RPMI8226 (cell line): ENCODE data around the gene MAGEA6.

Source experiments
- DNase-seq: peaks from one replicate; pipeline ENCODE4 v3.0.0-alpha.2; 2015

MAGEA6 gene

DNA sequence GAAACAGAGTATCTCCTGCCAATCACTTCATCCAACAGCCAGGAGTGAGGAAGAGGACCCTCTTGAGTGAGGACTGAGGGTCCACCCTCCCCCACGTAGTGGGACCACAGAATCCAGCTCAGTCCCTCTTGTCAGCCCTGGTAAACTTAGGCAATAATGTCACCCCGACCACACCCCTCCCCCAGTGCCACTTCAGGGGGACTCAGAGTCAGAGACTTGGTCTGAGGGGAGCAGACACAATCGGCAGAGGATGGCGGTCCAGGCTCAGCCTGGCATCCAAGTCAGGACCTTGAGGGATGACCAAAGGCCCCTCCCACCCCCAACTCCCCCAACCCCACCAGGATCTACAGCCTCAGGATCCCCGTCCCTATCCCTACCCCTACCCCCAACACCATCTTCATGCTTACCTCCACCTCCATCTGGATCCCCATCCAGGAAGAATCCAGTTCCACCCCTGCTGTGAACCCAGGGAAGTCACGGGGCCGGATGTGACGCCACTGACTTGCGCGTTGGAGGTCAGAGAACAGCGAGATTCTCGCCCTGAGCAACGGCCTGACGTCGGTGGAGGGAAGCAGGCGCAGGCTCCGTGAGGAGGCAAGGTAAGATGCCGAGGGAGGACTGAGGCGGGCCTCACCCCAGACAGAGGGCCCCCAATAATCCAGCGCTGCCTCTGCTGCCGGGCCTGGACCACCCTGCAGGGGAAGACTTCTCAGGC lies 36.1 kb downstream of the MAGEA6 start, which contains the start of the genes CSAG1 and MAGEA12:
Gene CSAG1, minus strand, starts transcription at position 461 of the 715 bp plus-strand sequence. CDS start 1,261 bp downstream, outside the sequence.
Gene MAGEA12, plus strand, starts transcription at position 497 of the 715 bp plus-strand sequence. CDS start 2,405 bp downstream, outside the sequence.
- peak; percentile 53 for DNase-seq

DNA sequence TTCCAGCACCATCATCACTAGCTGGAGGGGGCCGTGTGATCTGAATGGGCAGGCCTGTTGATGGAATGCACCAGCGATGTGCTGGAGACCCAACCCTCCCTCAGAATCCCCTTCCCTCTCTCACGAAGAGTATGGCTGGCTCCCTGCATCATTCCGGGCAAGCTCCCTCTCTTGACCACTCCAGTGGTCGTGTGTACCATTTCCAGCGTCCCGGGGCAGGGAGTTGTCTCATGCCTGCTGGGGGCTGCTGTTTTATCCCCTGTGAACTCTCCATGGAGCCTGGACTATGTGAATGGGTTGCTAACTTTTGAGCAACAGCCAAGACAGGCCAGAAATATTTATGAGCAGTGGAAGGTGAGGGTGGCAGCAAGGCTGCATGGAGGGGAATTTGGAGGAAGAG lies 44.1 kb downstream of the MAGEA6 start:
- no peak for DNase-seq
